ENCODE data around the gene CTSF.

DNA sequence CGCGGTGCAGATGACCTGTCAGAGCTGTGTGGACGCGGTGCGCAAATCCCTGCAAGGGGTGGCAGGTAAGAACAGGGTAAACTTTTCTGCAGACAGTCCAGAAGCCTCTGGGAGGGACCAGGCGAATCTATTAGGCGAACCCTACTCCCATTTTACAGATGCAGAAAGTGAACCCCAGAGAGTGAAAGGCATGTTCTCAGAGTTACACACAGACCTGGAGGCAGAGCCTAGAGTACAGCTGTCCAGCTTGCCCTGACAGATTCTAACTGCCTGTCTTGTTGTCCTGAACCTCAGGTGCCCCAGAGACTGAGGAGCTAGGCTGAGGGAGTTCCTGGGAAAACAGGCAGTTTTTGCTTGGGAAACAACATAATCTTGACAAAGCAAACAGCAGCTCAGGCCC, 25.2 kb upstream of the CTSF start:
- TF ChIP-seq, protein P1, sequence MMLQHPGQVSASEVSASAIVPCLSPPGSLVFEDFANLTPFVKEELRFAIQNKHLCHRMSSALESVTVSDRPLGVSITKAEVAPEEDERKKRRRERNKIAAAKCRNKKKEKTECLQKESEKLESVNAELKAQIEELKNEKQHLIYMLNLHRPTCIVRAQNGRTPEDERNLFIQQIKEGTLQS (IDR thresholded peaks at IDR 0.05; ENCODE audit: insufficient read depth, low read depth, low read length): no peak
- TF ChIP-seq JUND (IDR thresholded peaks at IDR 0.05; ENCODE audit: low read length) (no peak), POLR2A (IDR thresholded peaks at IDR 0.05; ENCODE audit: control extremely low read depth in 1 of 2, low read depth in 2 of 2, low read length in 2 of 2) (no peak)
- TF ChIP-seq, protein P2, sequence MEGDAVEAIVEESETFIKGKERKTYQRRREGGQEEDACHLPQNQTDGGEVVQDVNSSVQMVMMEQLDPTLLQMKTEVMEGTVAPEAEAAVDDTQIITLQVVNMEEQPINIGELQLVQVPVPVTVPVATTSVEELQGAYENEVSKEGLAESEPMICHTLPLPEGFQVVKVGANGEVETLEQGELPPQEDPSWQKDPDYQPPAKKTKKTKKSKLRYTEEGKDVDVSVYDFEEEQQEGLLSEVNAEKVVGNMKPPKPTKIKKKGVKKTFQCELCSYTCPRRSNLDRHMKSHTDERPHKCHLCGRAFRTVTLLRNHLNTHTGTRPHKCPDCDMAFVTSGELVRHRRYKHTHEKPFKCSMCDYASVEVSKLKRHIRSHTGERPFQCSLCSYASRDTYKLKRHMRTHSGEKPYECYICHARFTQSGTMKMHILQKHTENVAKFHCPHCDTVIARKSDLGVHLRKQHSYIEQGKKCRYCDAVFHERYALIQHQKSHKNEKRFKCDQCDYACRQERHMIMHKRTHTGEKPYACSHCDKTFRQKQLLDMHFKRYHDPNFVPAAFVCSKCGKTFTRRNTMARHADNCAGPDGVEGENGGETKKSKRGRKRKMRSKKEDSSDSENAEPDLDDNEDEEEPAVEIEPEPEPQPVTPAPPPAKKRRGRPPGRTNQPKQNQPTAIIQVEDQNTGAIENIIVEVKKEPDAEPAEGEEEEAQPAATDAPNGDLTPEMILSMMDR (IDR thresholded peaks at IDR 0.05; ENCODE audit: control extremely low read depth in 1 of 3, insufficient read depth in 1 of 3, low read depth in 1 of 3, low read length in 3 of 3): no peak
- TF ChIP-seq, protein P3, sequence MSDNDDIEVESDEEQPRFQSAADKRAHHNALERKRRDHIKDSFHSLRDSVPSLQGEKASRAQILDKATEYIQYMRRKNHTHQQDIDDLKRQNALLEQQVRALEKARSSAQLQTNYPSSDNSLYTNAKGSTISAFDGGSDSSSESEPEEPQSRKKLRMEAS (IDR thresholded peaks at IDR 0.05): no peak

Data from H1 (cell line).